Measurements from ENCODE around the gene SIN3A.
"Not testable (repeated sequence)": the region's sequence is repeated elsewhere in the genome, so short reads cannot be mapped to it uniquely, and the experiment has no call there.

The SIN3A gene

GRCh38 chr15:75422554-75422953, 28.9 kb downstream of the SIN3A start:
- Histone ChIP-seq H3K9me3 (ENCODE audit: control insufficient read depth, low read length) (no peaks in the 10 kb centered on the region), H3K9ac (ENCODE audit: low read length) (no peak overlapping the region), H3K4me3 (ENCODE audit: low read length) (no peak overlapping the region), H3K27me3 (replicated peaks; ENCODE audit: control insufficient read depth, insufficient read depth, low read length) (no peaks in the 10 kb centered on the region), H3K4me1 (ENCODE audit: control insufficient read depth, insufficient read depth, low read length) (peaks cover 7% of the 10 kb centered on the region), H3K36me3 (ENCODE audit: control insufficient read depth, insufficient read depth, low read length, severe bottlenecking) (peaks cover 32% of the 10 kb centered on the region)
- DNase-seq (ENCODE audit: low read depth): no peak

GRCh38 chr15:75420698-75421097, 30.8 kb downstream of the SIN3A start:
- Histone ChIP-seq H3K4me1 (ENCODE audit: control insufficient read depth, insufficient read depth, low read length) (peaks cover 7% of the 10 kb centered on the region), H3K36me3 (ENCODE audit: control insufficient read depth, insufficient read depth, low read length, severe bottlenecking) (peaks cover 26% of the 10 kb centered on the region), H3K27me3 (replicated peaks; ENCODE audit: control insufficient read depth, insufficient read depth, low read length) (no peaks in the 10 kb centered on the region), H3K9me3 (ENCODE audit: control insufficient read depth, low read length) (no peaks in the 10 kb centered on the region), H3K4me3 (ENCODE audit: low read length) (no peak overlapping the region), H3K9ac (ENCODE audit: low read length) (no peak overlapping the region)
- DNase-seq (ENCODE audit: low read depth): peak; percentile 38

GRCh38 chr15:75416584-75416983, 34.9 kb downstream of the SIN3A start:
- no peak for DNase-seq (ENCODE audit: low read depth)
- H3K4me3 ChIP-seq (ENCODE audit: low read length): no peak overlapping the region
- H3K4me1 ChIP-seq (ENCODE audit: control insufficient read depth, insufficient read depth, low read length): peaks cover 7% of the 10 kb centered on the region
- H3K36me3 ChIP-seq (ENCODE audit: control insufficient read depth, insufficient read depth, low read length, severe bottlenecking): peaks cover 28% of the 10 kb centered on the region
- H3K9me3 ChIP-seq (ENCODE audit: control insufficient read depth, low read length): no peaks in the 10 kb centered on the region
- no peaks in the 10 kb centered on the region for H3K27me3 ChIP-seq (replicated peaks; ENCODE audit: control insufficient read depth, insufficient read depth, low read length)
- no peak overlapping the region for H3K9ac ChIP-seq (ENCODE audit: low read length)

GRCh38 chr15:75410196-75410595, 41.3 kb downstream of the SIN3A start:
- no peak for DNase-seq (ENCODE audit: low read depth)
- Histone ChIP-seq H3K36me3 (ENCODE audit: control insufficient read depth, insufficient read depth, low read length, severe bottlenecking) (peaks cover 78% of the 10 kb centered on the region), H3K9me3 (ENCODE audit: control insufficient read depth, low read length) (no peaks in the 10 kb centered on the region), H3K9ac (ENCODE audit: low read length) (no peak overlapping the region), H3K4me1 (ENCODE audit: control insufficient read depth, insufficient read depth, low read length) (no peaks in the 10 kb centered on the region), H3K4me3 (ENCODE audit: low read length) (no peak overlapping the region), H3K27me3 (replicated peaks; ENCODE audit: control insufficient read depth, insufficient read depth, low read length) (no peaks in the 10 kb centered on the region)

GRCh38 chr15:75407083-75407482, 44.4 kb downstream of the SIN3A start:
- Histone ChIP-seq H3K9ac (ENCODE audit: low read length) (no peak overlapping the region), H3K4me3 (ENCODE audit: low read length) (no peak overlapping the region), H3K9me3 (ENCODE audit: control insufficient read depth, low read length) (no peaks in the 10 kb centered on the region), H3K27me3 (replicated peaks; ENCODE audit: control insufficient read depth, insufficient read depth, low read length) (no peaks in the 10 kb centered on the region), H3K4me1 (ENCODE audit: control insufficient read depth, insufficient read depth, low read length) (no peaks in the 10 kb centered on the region), H3K36me3 (ENCODE audit: control insufficient read depth, insufficient read depth, low read length, severe bottlenecking) (peaks cover 82% of the 10 kb centered on the region)
- DNase-seq (ENCODE audit: low read depth): no peak

- H3K9me3 ChIP-seq (ENCODE audit: control insufficient read depth, low read length): no peaks in the 10 kb centered on the region
- DNase-seq (ENCODE audit: low read depth): no peak
- H3K27me3 ChIP-seq (replicated peaks; ENCODE audit: control insufficient read depth, insufficient read depth, low read length): no peaks in the 10 kb centered on the region
- H3K4me3 ChIP-seq (ENCODE audit: low read length): no peak overlapping the region
- H3K4me1 ChIP-seq (ENCODE audit: control insufficient read depth, insufficient read depth, low read length): no peaks in the 10 kb centered on the region
- no peak overlapping the region for H3K9ac ChIP-seq (ENCODE audit: low read length)
- H3K36me3 ChIP-seq (ENCODE audit: control insufficient read depth, insufficient read depth, low read length, severe bottlenecking): peaks cover 81% of the 10 kb centered on the region
These were observed 47.6 kb downstream of the SIN3A start for GRCh38 chr15:75403892-75404291.

- no peaks in the 10 kb centered on the region for H3K4me1 ChIP-seq (ENCODE audit: control insufficient read depth, insufficient read depth, low read length)
- peaks cover 90% of the 10 kb centered on the region for H3K36me3 ChIP-seq (ENCODE audit: control insufficient read depth, insufficient read depth, low read length, severe bottlenecking)
- H3K27me3 ChIP-seq (replicated peaks; ENCODE audit: control insufficient read depth, insufficient read depth, low read length): no peaks in the 10 kb centered on the region
- H3K9ac ChIP-seq (ENCODE audit: low read length): no peak overlapping the region
- peak; percentile 11 for DNase-seq (ENCODE audit: low read depth)
- no peaks in the 10 kb centered on the region for H3K9me3 ChIP-seq (ENCODE audit: control insufficient read depth, low read length)
- H3K4me3 ChIP-seq (ENCODE audit: low read length): no peak overlapping the region
These were observed 54.0 kb downstream of the SIN3A start for GRCh38 chr15:75397494-75397893.

- Histone ChIP-seq H3K4me1 (ENCODE audit: control insufficient read depth, insufficient read depth, low read length) (peaks cover 5% of the 10 kb centered on the region), H3K36me3 (ENCODE audit: control insufficient read depth, insufficient read depth, low read length, severe bottlenecking) (peaks cover 93% of the 10 kb centered on the region)
These were observed 61.6 kb downstream of the SIN3A start for GRCh38 chr15:75389791-75390382.

GRCh38 chr15:75383986-75384385, 67.5 kb downstream of the SIN3A start:
- not testable (repeated sequence) for H3K9me3 ChIP-seq (ENCODE audit: control insufficient read depth, low read length); H3K4me1 ChIP-seq (ENCODE audit: control insufficient read depth, insufficient read depth, low read length); H3K27me3 ChIP-seq (replicated peaks; ENCODE audit: control insufficient read depth, insufficient read depth, low read length); DNase-seq (ENCODE audit: low read depth); H3K9ac ChIP-seq (ENCODE audit: low read length); H3K4me3 ChIP-seq (ENCODE audit: low read length)
- H3K36me3 ChIP-seq (ENCODE audit: control insufficient read depth, insufficient read depth, low read length, severe bottlenecking): peaks cover 86% of the 10 kb centered on the region

More at GRCh38 chr15:75389791-75390382, 61.6 kb downstream of the SIN3A start:
- H3K27me3 ChIP-seq (replicated peaks; ENCODE audit: control insufficient read depth, insufficient read depth, low read length): no peaks in the 10 kb centered on the region
- H3K4me3 ChIP-seq (ENCODE audit: low read length): no peak overlapping the region
- no peaks in the 10 kb centered on the region for H3K9me3 ChIP-seq (ENCODE audit: control insufficient read depth, low read length)
- DNase-seq (ENCODE audit: low read depth): peak; percentile 42
- H3K9ac ChIP-seq (ENCODE audit: low read length): no peak overlapping the region

- Histone ChIP-seq H3K4me3 (ENCODE audit: low read length) (no peak overlapping the region), H3K36me3 (ENCODE audit: control insufficient read depth, insufficient read depth, low read length, severe bottlenecking) (peaks cover 81% of the 10 kb centered on the region), H3K4me1 (ENCODE audit: control insufficient read depth, insufficient read depth, low read length) (no peaks in the 10 kb centered on the region), H3K9ac (ENCODE audit: low read length) (no peak overlapping the region), H3K27me3 (replicated peaks; ENCODE audit: control insufficient read depth, insufficient read depth, low read length) (no peaks in the 10 kb centered on the region), H3K9me3 (ENCODE audit: control insufficient read depth, low read length) (no peaks in the 10 kb centered on the region)
- DNase-seq (ENCODE audit: low read depth): no peak
These were observed 70.7 kb downstream of the SIN3A start for GRCh38 chr15:75380773-75381172.

- Histone ChIP-seq H3K36me3 (ENCODE audit: control insufficient read depth, insufficient read depth, low read length, severe bottlenecking) (peaks cover 55% of the 10 kb centered on the region), H3K9me3 (ENCODE audit: control insufficient read depth, low read length) (no peaks in the 10 kb centered on the region), H3K27me3 (replicated peaks; ENCODE audit: control insufficient read depth, insufficient read depth, low read length) (no peaks in the 10 kb centered on the region), H3K4me1 (ENCODE audit: control insufficient read depth, insufficient read depth, low read length) (peaks cover 25% of the 10 kb centered on the region), H3K4me3 (ENCODE audit: low read length) (no peak overlapping the region), H3K9ac (ENCODE audit: low read length) (no peak overlapping the region)
- DNase-seq (ENCODE audit: low read depth): no peak
These were observed 79.4 kb downstream of the SIN3A start for GRCh38 chr15:75371901-75372688.

Measured in adipocyte (in vitro differentiated cells).